ENCODE measurements around the gene ZDBF2.

DNA sequence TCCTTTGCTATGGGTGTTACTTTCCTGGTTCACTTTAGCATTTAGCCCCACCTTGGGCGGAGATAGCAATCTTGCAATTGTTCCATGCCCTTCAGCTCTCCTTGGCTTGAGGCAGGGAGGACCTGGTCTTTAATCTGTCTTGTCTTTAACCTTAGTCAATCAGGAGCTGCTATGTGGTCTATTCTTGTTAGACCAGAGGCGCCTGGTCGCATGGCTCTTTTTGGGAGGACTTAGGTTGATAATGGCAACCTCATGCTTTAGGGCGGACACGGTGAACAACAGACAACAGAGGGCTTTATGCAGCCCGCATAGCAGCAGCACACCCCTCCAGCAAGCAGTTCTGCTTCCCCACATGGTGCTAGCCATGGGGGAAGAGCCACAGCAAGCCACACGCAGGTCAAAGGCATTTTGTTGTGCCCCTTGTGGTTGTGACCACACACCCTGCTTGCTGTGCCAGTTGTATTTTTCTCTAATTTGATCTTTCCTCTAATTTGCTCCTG is 17.7 kb upstream of the ZDBF2 start:
- TF ChIP-seq, protein P1, sequence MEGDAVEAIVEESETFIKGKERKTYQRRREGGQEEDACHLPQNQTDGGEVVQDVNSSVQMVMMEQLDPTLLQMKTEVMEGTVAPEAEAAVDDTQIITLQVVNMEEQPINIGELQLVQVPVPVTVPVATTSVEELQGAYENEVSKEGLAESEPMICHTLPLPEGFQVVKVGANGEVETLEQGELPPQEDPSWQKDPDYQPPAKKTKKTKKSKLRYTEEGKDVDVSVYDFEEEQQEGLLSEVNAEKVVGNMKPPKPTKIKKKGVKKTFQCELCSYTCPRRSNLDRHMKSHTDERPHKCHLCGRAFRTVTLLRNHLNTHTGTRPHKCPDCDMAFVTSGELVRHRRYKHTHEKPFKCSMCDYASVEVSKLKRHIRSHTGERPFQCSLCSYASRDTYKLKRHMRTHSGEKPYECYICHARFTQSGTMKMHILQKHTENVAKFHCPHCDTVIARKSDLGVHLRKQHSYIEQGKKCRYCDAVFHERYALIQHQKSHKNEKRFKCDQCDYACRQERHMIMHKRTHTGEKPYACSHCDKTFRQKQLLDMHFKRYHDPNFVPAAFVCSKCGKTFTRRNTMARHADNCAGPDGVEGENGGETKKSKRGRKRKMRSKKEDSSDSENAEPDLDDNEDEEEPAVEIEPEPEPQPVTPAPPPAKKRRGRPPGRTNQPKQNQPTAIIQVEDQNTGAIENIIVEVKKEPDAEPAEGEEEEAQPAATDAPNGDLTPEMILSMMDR (optimal IDR thresholded peaks at IDR 0.05 in 1 of 3, IDR thresholded peaks at IDR 0.05 in 1 of 3, conservative IDR thresholded peaks at IDR 0.05 in 1 of 3; ENCODE audit: extremely low read depth in 1 of 3, insufficient read depth in 2 of 3, low read length in 3 of 3), result no peak
- TF ChIP-seq EZH2 (IDR thresholded peaks at IDR 0.05; ENCODE audit: low read length), result no peak

Data from keratinocyte (primary cell).